Breast epithelium (tissue), 3 donors: ENCODE results near the gene NCAPG2.

ENCODE experiments used
- POLR2AphosphoS5 ChIP-seq, 3 donors: sonication (generic); formaldehyde crosslinking; IDR thresholded peaks; one replicate each; pipeline ENCODE4 v1.6.1; 2017; ENCODE audit warnings: antibody characterized with exemption in 3 of 3
- TF ChIP-seq, protein P1 (sequence below), 3 donors: fragments of 450-650 bp; IDR thresholded peaks; one replicate each; pipeline ENCODE4 v1.5.1; 2016 to 2017; ENCODE audit warnings: antibody characterized with exemption in 3 of 3, mild to moderate bottlenecking in 3 of 3, moderate library complexity in 3 of 3

DNA sequence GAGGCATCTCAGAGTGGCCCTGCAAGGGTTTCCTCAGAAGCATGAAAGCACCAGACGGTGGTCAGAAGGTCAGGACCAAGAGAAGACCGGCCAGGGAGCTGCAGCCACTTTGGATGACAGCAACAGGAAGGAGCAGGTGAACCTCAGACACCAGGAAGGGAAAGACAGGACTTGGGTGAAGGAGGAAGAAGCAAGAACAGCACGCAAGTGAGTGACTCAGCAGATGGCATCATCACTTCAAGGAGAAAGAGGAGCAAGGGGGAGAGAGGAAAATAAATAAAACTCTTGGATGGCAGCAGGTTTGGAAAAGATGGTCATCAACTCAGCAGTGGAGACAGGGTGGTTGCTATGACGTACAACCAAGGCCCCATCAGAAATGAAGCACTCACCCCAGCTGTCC, 31.6 kb downstream of the NCAPG2 start:
- TF ChIP-seq, protein P1, sequence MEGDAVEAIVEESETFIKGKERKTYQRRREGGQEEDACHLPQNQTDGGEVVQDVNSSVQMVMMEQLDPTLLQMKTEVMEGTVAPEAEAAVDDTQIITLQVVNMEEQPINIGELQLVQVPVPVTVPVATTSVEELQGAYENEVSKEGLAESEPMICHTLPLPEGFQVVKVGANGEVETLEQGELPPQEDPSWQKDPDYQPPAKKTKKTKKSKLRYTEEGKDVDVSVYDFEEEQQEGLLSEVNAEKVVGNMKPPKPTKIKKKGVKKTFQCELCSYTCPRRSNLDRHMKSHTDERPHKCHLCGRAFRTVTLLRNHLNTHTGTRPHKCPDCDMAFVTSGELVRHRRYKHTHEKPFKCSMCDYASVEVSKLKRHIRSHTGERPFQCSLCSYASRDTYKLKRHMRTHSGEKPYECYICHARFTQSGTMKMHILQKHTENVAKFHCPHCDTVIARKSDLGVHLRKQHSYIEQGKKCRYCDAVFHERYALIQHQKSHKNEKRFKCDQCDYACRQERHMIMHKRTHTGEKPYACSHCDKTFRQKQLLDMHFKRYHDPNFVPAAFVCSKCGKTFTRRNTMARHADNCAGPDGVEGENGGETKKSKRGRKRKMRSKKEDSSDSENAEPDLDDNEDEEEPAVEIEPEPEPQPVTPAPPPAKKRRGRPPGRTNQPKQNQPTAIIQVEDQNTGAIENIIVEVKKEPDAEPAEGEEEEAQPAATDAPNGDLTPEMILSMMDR (IDR thresholded peaks at IDR 0.05) = no peak
- no peak for TF ChIP-seq POLR2AphosphoS5 (IDR thresholded peaks at IDR 0.05)
